CD4-positive, alpha-beta T cell treated with Interferon gamma for 1 hour (primary cell): Measurements from ENCODE around the gene ZNF783.
"Not testable (repeated sequence)": the region's sequence is repeated elsewhere in the genome, so short reads cannot be mapped to it uniquely, and the experiment has no call there.

Source experiments
- DNase-seq: peaks from one replicate; pipeline ENCODE4 v3.0.0-alpha.2; 2020

ZNF783 gene

GRCh38 chr7:149241696-149242095 lies 20.3 kb upstream of the ZNF783 start:
- DNase-seq = no peak

GRCh38 chr7:149245244-149245643 lies 16.8 kb upstream of the ZNF783 start:
- DNase-seq = no peak

DNA sequence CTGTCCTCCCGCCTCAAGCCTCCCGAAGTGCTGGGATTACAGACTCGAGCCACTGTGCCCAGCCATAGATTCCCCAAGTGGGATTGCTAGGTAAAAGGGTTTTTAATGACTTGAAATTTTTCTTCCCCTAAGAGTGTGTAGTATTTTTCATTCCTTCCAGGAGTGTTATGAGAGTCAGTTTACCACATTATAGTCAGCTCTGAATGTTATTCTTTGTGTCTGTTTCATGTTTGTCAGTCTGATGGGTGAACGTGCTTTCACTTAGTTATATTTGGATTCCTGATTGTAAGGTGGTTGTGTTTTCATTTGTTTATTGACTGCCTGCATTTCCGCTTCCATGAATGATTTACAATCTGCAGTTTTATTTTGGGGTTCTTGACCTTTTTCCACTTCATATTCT lies 16.3 kb upstream of the ZNF783 start:
- DNase-seq = no peak

DNA sequence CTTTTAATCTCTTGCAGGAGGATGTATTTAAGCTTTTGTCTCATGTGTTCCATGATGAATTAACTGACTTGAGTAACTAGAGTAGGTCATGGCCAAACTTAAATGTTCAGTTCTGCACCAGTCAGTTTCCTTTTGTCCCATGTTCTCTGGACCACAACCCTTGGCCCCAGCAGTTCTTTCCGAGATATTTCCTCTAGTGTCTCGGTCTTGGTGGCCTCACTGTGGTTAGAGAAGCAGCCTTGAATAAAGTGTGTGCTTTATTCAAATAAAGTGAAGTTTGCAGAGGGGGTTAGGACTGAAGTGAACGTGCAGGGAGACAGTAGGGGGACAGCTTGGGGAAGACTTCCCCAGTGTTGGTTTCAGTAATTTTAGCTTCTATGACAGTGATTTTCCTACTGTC lies 13.2 kb upstream of the ZNF783 start:
- no peak for DNase-seq

DNA sequence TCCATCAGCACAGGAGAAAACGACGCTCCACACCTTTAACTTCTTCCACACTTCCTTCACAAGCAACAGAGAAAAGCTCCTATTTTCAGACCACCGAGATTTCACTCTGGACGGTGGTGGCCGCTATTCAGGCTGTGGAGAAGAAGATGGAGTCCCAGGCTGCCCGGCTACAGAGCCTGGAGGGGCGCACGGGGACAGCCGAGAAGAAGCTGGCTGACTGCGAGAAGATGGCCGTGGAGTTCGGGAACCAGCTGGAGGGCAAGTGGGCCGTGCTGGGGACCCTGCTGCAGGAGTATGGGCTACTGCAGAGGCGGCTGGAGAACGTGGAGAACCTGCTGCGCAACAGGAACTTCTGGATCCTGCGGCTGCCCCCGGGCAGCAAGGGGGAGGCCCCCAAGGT lies 11.8 kb upstream of the ZNF783 start:
- not testable (repeated sequence) for DNase-seq

- not testable (repeated sequence) for DNase-seq
Measured at GRCh38 chr7:149251518-149251917, 10.5 kb upstream of the ZNF783 start.

- DNase-seq = no peak
Measured at GRCh38 chr7:149252378-149252777, 9.6 kb upstream of the ZNF783 start.

DNA sequence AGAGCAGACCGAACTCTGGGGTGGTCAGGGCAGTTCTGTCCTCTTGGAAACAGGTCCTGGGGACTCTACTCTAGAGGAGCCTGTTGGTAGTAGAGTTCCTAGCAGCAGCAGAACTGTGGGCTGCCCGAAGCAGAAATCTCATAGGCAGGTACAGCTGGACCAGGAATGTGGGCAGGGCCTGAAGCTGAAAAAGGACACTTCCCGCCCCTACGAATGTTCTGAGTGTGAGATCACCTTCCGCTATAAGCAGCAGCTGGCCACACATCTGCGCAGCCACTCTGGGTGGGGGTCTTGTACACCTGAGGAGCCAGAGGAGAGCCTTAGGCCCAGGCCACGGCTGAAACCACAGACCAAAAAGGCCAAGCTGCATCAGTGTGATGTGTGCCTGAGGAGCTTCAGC lies 8.3 kb upstream of the ZNF783 start:
- no peak for DNase-seq

- DNase-seq = no peak
Measured at GRCh38 chr7:149254181-149254858, 7.7 kb upstream of the ZNF783 start.

DNA sequence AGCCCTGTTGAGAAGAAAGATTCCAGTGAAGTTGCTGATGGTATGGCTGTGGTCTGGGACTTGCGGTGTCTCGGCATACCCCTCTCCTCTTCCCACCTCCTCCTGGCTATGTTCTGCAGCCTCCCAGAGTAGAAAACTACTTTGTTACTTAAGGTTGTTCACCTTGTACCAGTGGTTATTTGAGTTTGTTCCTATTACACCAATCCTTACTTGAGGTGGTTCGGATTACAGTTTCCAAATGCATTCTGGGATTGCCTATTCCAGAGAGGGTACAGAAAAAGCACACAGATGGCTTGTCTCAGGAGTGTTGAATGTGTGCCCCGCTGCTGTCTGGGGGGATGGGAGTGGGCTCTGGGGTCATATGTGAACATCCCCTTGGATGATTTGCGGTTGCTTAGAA lies 6.8 kb upstream of the ZNF783 start:
- no peak for DNase-seq

- DNase-seq = no peak
Measured at GRCh38 chr7:149256568-149256967, 5.4 kb upstream of the ZNF783 start.

- DNase-seq = no peak
Measured at GRCh38 chr7:149257146-149257545, 4.8 kb upstream of the ZNF783 start.

DNA sequence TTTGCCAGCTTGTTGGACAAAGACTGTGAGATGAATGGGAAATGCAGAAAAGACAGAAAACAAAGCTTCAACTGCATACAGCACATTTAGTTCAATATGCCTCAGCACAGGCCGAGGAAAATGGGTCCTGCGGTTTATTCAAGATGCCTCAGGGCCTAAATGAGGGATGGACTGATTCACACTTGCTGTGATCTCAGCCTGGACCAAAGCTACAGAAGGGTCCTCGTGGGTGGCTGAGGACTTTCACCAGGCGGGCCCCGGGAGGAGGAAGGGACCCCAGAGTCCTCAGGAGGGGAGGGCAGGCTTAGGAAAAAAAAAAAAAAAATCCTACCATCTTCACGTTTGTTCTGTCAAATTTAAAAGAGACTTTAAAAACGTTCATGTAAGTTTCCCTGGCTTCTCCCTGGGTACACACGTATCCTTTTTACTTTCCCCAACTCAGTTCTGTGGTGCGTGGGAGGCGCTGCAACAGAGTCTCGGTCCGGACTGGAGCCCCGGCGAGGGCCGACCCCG lies 624 bp upstream of the ZNF783 start:
- DNase-seq = no peak

DNA sequence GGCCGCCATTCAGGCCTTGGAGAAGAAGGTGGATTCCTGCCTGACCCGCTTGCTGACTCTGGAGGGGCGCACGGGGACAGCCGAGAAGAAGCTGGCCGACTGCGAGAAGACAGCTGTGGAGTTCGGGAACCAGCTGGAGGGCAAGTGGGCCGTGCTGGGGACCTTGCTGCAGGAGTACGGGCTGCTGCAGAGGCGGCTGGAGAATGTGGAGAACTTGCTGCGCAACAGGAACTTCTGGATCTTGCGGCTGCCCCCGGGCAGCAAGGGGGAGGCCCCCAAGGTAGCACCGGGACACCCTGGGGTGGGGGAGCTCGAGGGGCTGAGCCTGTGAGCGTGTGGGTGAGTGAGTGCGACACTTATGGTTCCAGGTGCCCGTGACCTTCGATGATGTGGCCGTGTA lies 4.5 kb downstream of the ZNF783 start:
- no peak for DNase-seq

DNA sequence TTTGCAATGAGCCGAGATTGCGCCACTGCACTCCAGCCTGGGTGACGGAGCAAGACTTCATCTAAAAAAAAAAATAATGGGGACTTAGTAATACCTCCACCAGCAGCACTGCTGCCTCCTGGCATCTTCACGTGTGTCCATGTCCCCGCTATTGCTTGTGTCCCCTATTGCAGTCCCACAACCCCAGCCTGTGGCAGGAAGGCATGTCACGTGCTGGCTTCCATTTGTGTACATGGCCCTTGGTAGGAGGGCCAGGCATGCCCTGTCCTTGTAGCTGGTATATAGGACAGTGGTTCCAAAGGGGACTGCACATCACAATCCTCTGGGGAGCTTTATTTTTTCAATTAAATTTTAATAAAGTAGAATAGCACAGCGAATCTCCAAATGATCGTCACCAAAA lies 5.7 kb downstream of the ZNF783 start:
- no peak for DNase-seq

- not testable (repeated sequence) for DNase-seq
Measured at GRCh38 chr7:149274424-149274823, 12.4 kb downstream of the ZNF783 start.

DNA sequence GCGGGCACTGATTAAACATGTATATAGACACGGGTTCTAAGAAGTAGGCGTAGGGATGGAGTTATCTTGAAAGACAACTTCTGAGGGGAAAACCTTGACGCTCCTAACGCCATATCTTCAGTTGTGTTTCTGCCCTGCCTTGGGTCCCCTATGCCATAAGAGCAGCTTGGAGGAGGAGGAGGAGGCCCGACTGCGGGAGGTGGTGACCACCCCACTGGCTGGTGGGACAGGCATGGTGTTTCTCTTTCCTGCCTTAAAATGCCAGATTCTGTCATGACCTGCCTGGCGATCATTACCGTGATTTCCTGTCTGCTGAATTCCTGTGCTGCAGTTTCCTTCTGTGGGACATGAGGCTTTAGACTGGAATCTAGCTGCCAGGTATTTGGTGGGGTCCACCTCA lies 15.9 kb downstream of the ZNF783 start:
- DNase-seq = no peak

- DNase-seq = no peak
Measured at GRCh38 chr7:149278396-149278795, 16.4 kb downstream of the ZNF783 start.

- no peak for DNase-seq
Measured at GRCh38 chr7:149279111-149279743, 17.2 kb downstream of the ZNF783 start.

- no peak for DNase-seq
Measured at GRCh38 chr7:149280151-149280550, 18.2 kb downstream of the ZNF783 start.

- DNase-seq = no peak
Measured at GRCh38 chr7:149280661-149281507, 18.9 kb downstream of the ZNF783 start.

- no peak for DNase-seq
Measured at GRCh38 chr7:149281508-149282330, 19.7 kb downstream of the ZNF783 start.

- DNase-seq = no peak
Measured at GRCh38 chr7:149282331-149282655, 20.3 kb downstream of the ZNF783 start.
